NB4 (cell line): ENCODE data around the gene LYRM7.
"Not testable (repeated sequence)": the region's sequence is repeated elsewhere in the genome, so short reads cannot be mapped to it uniquely, and the experiment has no call there.

Experiments
- DNase-seq: peaks from one replicate; pipeline ENCODE4 v3.0.0; 2010; ENCODE audit warnings: low read depth
- H3K4me3 ChIP-seq: one replicate; pipeline ENCODE4 v1.5.1; 2011; ENCODE audit warnings: mild to moderate bottlenecking, low read depth, low read length, moderate library complexity
- CTCF ChIP-seq: IDR thresholded peaks from one replicate; pipeline ENCODE4 v1.5.1; 2012; ENCODE audit warnings: low read depth, low read length
- MAX ChIP-seq: IDR thresholded peaks from 2 replicates; pipeline ENCODE4 v1.6.1; 2011; ENCODE audit warnings: low read depth, low read length
- MYC ChIP-seq: IDR thresholded peaks from 2 replicates; pipeline ENCODE4 v1.6.1; 2011; ENCODE audit warnings: low read depth, low read length
- POLR2A ChIP-seq: IDR thresholded peaks from 2 replicates; pipeline ENCODE4 v1.6.1; 2011; ENCODE audit warnings: mild to moderate bottlenecking; ENCODE audit not compliant: insufficient read length; ENCODE audit errors: extremely low read depth

Gene LYRM7

GRCh38 chr5:131193106-131193505 lies 22.4 kb downstream of the LYRM7 start:
- DNase-seq = no peak
- H3K4me3 ChIP-seq = no peak overlapping the region
- TF ChIP-seq CTCF (no peak), MAX (no peak), POLR2A (no peak), MYC (no peak)

DNA sequence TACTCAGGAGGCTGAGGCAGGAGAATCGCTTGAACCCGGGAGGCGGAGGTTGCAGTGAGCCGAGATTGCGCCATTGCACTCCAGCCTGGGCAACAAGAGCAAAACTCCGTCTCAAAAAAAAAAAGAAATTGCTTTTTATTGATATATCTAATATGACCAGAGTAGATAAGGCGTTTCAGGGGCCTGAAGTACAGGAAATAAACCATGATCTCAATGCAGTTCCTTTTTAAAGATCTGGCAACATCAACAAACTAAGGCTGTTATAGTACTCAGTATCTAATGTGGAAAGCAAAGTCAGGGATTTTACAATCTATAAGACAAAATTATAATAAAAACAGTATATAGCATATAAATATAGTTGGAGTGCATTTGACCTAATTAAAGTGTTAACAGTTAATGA lies 23.2 kb downstream of the LYRM7 start:
- not testable (repeated sequence) for DNase-seq, H3K4me3 ChIP-seq

- TF ChIP-seq MYC (no peak), CTCF (no peak), MAX (no peak), POLR2A (no peak)
- no peak overlapping the region for H3K4me3 ChIP-seq
- no peak for DNase-seq
These were observed 24.0 kb downstream of the LYRM7 start for GRCh38 chr5:131194725-131195124.

DNA sequence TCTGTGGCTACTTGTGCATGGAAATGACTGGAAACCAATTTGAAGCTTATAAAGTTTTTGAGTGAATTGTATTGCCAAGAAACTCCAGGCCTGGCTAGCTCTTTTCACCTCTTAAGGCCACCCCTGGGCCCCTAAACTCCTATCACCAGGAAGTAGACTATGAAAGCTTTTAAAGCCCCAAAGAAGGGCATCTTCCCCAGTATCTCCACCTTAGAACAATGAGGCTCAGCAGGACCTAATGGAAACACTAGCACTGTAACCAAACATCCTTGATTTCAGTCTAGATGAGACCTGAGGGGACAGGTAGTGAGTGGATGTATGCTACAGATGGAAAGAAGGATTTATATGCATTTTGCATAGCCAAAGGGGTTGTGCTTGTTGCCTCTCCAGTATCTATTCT lies 25.0 kb downstream of the LYRM7 start:
- TF ChIP-seq MAX (no peak), POLR2A (no peak), MYC (no peak), CTCF (no peak)
- no peak overlapping the region for H3K4me3 ChIP-seq
- DNase-seq = no peak

DNA sequence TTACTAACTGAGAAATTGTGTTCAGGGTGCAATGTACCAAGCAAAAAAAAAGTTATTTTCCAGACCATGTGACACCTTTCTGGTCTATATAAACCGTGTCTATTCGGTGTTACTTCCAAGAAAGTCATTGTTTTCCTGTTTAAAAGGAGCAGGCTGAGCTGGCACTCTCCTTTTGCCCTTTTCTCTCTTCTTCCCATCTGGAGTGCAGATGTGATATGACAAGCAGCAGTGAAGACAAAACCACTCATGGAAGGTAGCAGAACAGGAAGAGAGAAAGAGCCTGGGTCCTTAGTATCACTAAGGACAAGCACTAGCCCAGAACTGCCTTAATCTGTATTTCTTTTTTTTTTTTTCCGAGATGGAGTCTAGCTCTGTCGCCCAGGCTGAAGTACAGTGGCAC lies 25.6 kb downstream of the LYRM7 start:
- no peak for DNase-seq
- H3K4me3 ChIP-seq = no peak overlapping the region
- TF ChIP-seq MAX (no peak), CTCF (no peak), MYC (no peak), POLR2A (no peak)

DNA sequence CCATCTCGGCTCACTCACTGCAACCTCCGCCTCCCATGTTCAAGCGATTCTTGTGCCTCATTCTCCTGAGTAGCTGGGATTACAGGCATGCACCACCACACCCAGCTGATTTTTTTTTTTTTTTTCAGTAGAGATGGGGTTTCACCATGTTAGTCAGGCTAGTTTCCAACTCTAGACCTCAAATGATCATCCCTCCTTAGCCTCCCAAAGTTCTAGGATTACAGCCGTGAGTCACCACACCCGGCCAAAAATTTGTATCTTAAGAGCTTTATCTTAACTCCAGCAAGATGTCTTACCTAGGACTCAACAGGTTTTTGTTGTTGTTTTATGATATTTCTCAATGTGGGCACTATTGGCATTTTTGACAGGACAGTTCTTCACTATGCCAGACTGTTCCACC lies 27.9 kb downstream of the LYRM7 start:
- H3K4me3 ChIP-seq = no peak overlapping the region
- TF ChIP-seq CTCF = no peak
- TF ChIP-seq POLR2A = no peak
- DNase-seq = no peak
